Measurements from ENCODE around the gene PTGIS. TPM values are rescaled to one million over a fixed set of nuclear protein-coding genes. Genes with fewer than 3 reads are reported as not detected.
A peak's percentile ranks its signal among the peaks of the same experiment; 100 is the strongest.

Gene PTGIS
- polyA plus RNA-seq, 3 donors, result not detected

DNA sequence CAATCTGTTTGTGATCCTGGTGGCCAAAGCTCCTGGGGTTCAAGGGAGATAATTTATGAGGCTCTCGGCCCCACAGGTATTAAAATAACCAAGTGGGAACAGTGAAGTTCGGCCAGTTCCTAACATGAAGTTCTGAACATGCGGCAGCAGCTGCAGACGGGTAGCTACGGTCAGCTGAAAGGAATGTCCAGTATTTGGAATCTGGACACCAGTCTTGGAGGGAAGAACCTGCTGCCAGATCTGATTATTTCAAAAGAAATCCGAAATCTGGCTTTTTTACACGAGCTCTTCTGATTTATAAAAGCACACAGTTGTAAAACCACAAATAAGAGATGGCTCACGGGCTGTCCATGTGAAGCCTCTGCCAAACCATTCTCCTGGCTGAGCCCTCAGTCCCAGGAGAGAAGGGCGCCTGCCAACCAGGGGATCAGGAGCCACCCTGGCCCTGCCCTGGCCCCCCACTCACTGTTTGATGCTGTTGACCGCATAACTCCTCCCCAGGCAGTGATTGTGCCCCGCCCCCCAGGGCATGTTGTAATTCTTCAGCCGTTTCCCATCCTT, 57.3 kb downstream of the PTGIS start:
- Histone ChIP-seq H3K4me2 (replicated peaks; ENCODE audit: extremely low read depth, low read length, poor library complexity, severe bottlenecking) (no peak overlapping the region), H3K27me3 (ENCODE audit: control insufficient read depth in 2 of 2, insufficient read depth in 2 of 2, low read length in 2 of 2) (peaks cover 0 to 1% of the 10 kb centered on the region in 2 donors), H3K9ac (ENCODE audit: insufficient read depth, low read length, poor library complexity, severe bottlenecking) (no peak overlapping the region), H4K20me1 (ENCODE audit: insufficient read depth, low read length) (no peaks in the 10 kb centered on the region), H3K4me3 (replicated peaks in 1 of 3; ENCODE audit: low read depth in 2 of 3, low read length in 3 of 3) (no peak overlapping the region), H3K9me3 (replicated peaks in 1 of 2; ENCODE audit: control insufficient read depth in 1 of 2, insufficient read depth in 1 of 2, low read length in 2 of 2) (no peaks in the 10 kb centered on the region), H2AFZ (ENCODE audit: insufficient read depth, low read depth, low read length, poor library complexity, severe bottlenecking) (no peak overlapping the region), H3K79me2 (ENCODE audit: insufficient read depth, low read length) (no peaks in the 10 kb centered on the region), H3K36me3 (replicated peaks in 1 of 2; ENCODE audit: control insufficient read depth in 1 of 2, insufficient read depth in 2 of 2, low read length in 2 of 2) (no peaks in the 10 kb centered on the region), H3K4me1 (ENCODE audit: control insufficient read depth in 1 of 2, insufficient read depth in 2 of 2, low read length in 2 of 2) (no peaks in the 10 kb centered on the region), H3K27ac (ENCODE audit: low read depth in 1 of 2, low read length in 2 of 2) (no peak overlapping the region)
- WGBS (ENCODE audit: insufficient coverage), result 90% methylated on average over 8 of the region's 12 CpGs
- no peaks in the 10 kb centered on the region for H3K9me3 Mint-ChIP-seq
- H3K27ac Mint-ChIP-seq, result no peak overlapping the region
- TF ChIP-seq, protein P1, sequence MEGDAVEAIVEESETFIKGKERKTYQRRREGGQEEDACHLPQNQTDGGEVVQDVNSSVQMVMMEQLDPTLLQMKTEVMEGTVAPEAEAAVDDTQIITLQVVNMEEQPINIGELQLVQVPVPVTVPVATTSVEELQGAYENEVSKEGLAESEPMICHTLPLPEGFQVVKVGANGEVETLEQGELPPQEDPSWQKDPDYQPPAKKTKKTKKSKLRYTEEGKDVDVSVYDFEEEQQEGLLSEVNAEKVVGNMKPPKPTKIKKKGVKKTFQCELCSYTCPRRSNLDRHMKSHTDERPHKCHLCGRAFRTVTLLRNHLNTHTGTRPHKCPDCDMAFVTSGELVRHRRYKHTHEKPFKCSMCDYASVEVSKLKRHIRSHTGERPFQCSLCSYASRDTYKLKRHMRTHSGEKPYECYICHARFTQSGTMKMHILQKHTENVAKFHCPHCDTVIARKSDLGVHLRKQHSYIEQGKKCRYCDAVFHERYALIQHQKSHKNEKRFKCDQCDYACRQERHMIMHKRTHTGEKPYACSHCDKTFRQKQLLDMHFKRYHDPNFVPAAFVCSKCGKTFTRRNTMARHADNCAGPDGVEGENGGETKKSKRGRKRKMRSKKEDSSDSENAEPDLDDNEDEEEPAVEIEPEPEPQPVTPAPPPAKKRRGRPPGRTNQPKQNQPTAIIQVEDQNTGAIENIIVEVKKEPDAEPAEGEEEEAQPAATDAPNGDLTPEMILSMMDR (IDR thresholded peaks at IDR 0.05), result no peak
- H3K4me3 Mint-ChIP-seq, result peak overlapping the region in 1 of 2 donors; percentile 10
- no peak for DNase-seq
- H3K36me3 Mint-ChIP-seq, result no peaks in the 10 kb centered on the region
- intact Hi-C loops (cut with micrococcal nuclease), result no loop called here
- no peaks in the 10 kb centered on the region for H3K4me1 Mint-ChIP-seq
- H3K27me3 Mint-ChIP-seq (ENCODE audit: low read depth in 3 of 3), result peaks cover 10 to 16% (median 13%) of the 10 kb centered on the region in 3 donors

DNA sequence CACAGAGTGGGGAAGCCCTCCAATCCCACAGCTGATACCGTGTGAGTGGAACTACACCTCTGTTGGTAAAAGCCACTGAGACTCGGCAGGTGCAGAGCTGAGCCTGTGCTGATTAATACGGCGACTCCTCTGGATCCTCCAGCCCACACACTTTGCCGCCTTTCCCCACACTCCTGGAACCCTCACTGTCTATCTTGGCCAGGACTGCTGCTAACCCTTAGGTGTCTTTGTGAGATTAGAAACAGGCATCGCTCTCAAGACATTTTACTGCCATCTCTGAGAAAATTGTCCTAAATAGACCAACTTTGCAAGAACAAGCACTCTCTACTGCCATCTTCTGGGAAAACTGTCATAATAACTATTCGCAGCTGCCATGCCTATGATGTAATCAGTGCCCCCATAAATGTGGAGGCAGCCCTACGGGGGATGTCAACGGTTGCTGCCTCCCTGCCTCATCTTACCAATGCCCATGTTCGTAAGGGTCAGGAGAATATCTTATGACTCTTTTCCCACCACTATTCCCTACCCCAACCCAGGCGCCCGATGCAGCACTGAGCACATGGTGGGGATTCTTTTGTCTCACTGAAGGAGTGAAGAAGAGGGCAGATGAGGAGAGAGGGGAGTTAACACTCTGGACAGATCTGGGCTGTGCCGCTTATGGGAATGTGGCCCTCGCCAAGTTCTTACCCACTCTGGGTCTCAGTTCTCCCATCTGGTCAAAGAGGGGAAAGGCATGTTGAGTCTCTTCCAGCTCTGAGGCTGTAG, 59.3 kb downstream of the PTGIS start:
- no peaks in the 10 kb centered on the region for H3K9me3 ChIP-seq (replicated peaks in 1 of 2; ENCODE audit: control insufficient read depth in 1 of 2, insufficient read depth in 1 of 2, low read length in 2 of 2)
- Mint-ChIP-seq H3K36me3 (no peaks in the 10 kb centered on the region), H3K4me1 (no peaks in the 10 kb centered on the region), H3K27ac (no peak overlapping the region), H3K4me3 (no peak overlapping the region), H3K9me3 (no peaks in the 10 kb centered on the region), H3K27me3 (ENCODE audit: low read depth in 3 of 3) (peaks cover 20 to 29% (median 27%) of the 10 kb centered on the region in 3 donors)
- H3K4me2 ChIP-seq (replicated peaks; ENCODE audit: extremely low read depth, low read length, poor library complexity, severe bottlenecking), result no peak overlapping the region
- H3K9ac ChIP-seq (ENCODE audit: insufficient read depth, low read length, poor library complexity, severe bottlenecking), result no peak overlapping the region
- H3K27ac ChIP-seq (ENCODE audit: low read depth in 1 of 2, low read length in 2 of 2), result no peak overlapping the region
- no peak overlapping the region for H3K4me3 ChIP-seq (replicated peaks in 1 of 3; ENCODE audit: low read depth in 2 of 3, low read length in 3 of 3)
- no peaks in the 10 kb centered on the region for H4K20me1 ChIP-seq (ENCODE audit: insufficient read depth, low read length)
- intact Hi-C loops (cut with micrococcal nuclease), result no loop called here
- no peak overlapping the region for H2AFZ ChIP-seq (ENCODE audit: insufficient read depth, low read depth, low read length, poor library complexity, severe bottlenecking)
- no peaks in the 10 kb centered on the region for H3K4me1 ChIP-seq (ENCODE audit: control insufficient read depth in 1 of 2, insufficient read depth in 2 of 2, low read length in 2 of 2)
- no peaks in the 10 kb centered on the region for H3K79me2 ChIP-seq (ENCODE audit: insufficient read depth, low read length)
- peaks cover 0 to 4% of the 10 kb centered on the region in 2 donors for H3K27me3 ChIP-seq (ENCODE audit: control insufficient read depth in 2 of 2, insufficient read depth in 2 of 2, low read length in 2 of 2)
- TF ChIP-seq, protein P1 (IDR thresholded peaks at IDR 0.05), result peak; percentile 46
- H3K36me3 ChIP-seq (replicated peaks in 1 of 2; ENCODE audit: control insufficient read depth in 1 of 2, insufficient read depth in 2 of 2, low read length in 2 of 2), result no peaks in the 10 kb centered on the region
- DNase-seq, result peak in 1 of 3 donors; percentile 1
- WGBS (ENCODE audit: insufficient coverage), result 70% methylated on average over 10 of the region's 14 CpGs
